Thyroid gland (tissue), 4 donors: ENCODE measurements around the gene SLC35E1.

Experiments
- POLR2A ChIP-seq, 2 donors: fragments of 450-650 bp; IDR thresholded peaks; one replicate each; pipeline ENCODE4 v1.6.1; 2017; ENCODE audit warnings: antibody characterized with exemption in 2 of 2, mild to moderate bottlenecking in 2 of 2, moderate library complexity in 1 of 2
- TF ChIP-seq, protein P1 (sequence below), 6 experiments: fragments of 200-600 bp in 3 of 6; fragments of 450-650 bp in 3 of 6; sonication (generic) in 3 of 6; IDR thresholded peaks; one replicate each; pipeline ENCODE4 v1.5.1; 2016 to 2019; ENCODE audit warnings: antibody characterized with exemption in 6 of 6, mild to moderate bottlenecking in 2 of 6, inconsistent platforms in 1 of 6, moderate library complexity in 1 of 6

DNA sequence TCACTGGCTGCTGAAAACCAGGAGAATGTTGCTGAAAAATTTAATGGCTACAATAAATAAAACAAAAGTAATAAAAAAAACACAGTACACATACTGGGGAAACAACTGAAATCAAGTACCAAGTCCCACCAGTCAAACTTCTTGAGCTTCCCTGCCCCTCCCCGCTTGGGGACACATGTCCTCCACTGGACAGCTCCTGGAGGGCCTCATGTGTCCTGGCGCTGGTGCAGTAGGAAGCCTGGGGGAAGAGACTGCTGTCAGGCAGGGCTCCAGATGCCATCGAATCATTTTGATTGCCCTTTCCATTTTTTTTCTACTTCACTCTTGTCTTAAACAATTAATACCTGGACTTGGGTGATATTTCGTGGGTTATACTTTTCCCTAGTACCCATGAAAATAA lies 26.6 kb upstream of the SLC35E1 start:
- TF ChIP-seq, protein P1, sequence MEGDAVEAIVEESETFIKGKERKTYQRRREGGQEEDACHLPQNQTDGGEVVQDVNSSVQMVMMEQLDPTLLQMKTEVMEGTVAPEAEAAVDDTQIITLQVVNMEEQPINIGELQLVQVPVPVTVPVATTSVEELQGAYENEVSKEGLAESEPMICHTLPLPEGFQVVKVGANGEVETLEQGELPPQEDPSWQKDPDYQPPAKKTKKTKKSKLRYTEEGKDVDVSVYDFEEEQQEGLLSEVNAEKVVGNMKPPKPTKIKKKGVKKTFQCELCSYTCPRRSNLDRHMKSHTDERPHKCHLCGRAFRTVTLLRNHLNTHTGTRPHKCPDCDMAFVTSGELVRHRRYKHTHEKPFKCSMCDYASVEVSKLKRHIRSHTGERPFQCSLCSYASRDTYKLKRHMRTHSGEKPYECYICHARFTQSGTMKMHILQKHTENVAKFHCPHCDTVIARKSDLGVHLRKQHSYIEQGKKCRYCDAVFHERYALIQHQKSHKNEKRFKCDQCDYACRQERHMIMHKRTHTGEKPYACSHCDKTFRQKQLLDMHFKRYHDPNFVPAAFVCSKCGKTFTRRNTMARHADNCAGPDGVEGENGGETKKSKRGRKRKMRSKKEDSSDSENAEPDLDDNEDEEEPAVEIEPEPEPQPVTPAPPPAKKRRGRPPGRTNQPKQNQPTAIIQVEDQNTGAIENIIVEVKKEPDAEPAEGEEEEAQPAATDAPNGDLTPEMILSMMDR (IDR thresholded peaks at IDR 0.05) = no peak
- no peak for TF ChIP-seq POLR2A (IDR thresholded peaks at IDR 0.05)
